ENCODE results near the gene AARS1.
"Not testable (repeated sequence)": the region's sequence is repeated elsewhere in the genome, so short reads cannot be mapped to it uniquely, and the experiment has no call there.

The AARS1 gene

GRCh38 chr16:70289229-70290094 lies at the start of gene AARS1:
TSS of gene AARS1 (minus strand) at chr16:70289506. CDS start at chr16:70282763, 6,743 bp downstream.
- DNase-seq (ENCODE audit: low read depth in 1 of 2, low spot score in 1 of 2), result peak; percentile 82 to 97

- no peak for DNase-seq (ENCODE audit: low read depth in 1 of 2, low spot score in 1 of 2)
These were observed 48.5 kb upstream of the AARS1 start for GRCh38 chr16:70337814-70338213.

- not testable (repeated sequence) for DNase-seq (ENCODE audit: low read depth in 1 of 2, low spot score in 1 of 2)
These were observed 43.4 kb upstream of the AARS1 start for GRCh38 chr16:70332728-70333127.

- DNase-seq (ENCODE audit: low read depth in 1 of 2, low spot score in 1 of 2), result no peak
These were observed 42.5 kb upstream of the AARS1 start for GRCh38 chr16:70331588-70332358.

- no peak for DNase-seq (ENCODE audit: low read depth in 1 of 2, low spot score in 1 of 2)
These were observed 41.8 kb upstream of the AARS1 start for GRCh38 chr16:70331091-70331490.

GRCh38 chr16:70324998-70325747 lies 35.9 kb upstream of the AARS1 start:
- no peak for DNase-seq (ENCODE audit: low read depth in 1 of 2, low spot score in 1 of 2)

- no peak for DNase-seq (ENCODE audit: low read depth in 1 of 2, low spot score in 1 of 2)
These were observed 30.8 kb upstream of the AARS1 start for GRCh38 chr16:70320121-70320520.

GRCh38 chr16:70307726-70308125 lies 18.4 kb upstream of the AARS1 start:
- DNase-seq (ENCODE audit: low read depth in 1 of 2, low spot score in 1 of 2), result not testable (repeated sequence)

GRCh38 chr16:70306880-70307279 lies 17.6 kb upstream of the AARS1 start:
- DNase-seq (ENCODE audit: low read depth in 1 of 2, low spot score in 1 of 2), result no peak

GRCh38 chr16:70304892-70305448 lies 15.7 kb upstream of the AARS1 start:
- no peak for DNase-seq (ENCODE audit: low read depth in 1 of 2, low spot score in 1 of 2)

GRCh38 chr16:70302745-70303144 lies 13.4 kb upstream of the AARS1 start:
- no peak for DNase-seq (ENCODE audit: low read depth in 1 of 2, low spot score in 1 of 2)

- no peak for DNase-seq (ENCODE audit: low read depth in 1 of 2, low spot score in 1 of 2)
These were observed 11.8 kb upstream of the AARS1 start for GRCh38 chr16:70301121-70301520.

GRCh38 chr16:70298988-70299938 lies 10.0 kb upstream of the AARS1 start, which contains the start of gene DDX19B:
TSS of gene DDX19B (plus strand) at chr16:70299186. CDS start at chr16:70299298, 112 bp downstream.
- DNase-seq (ENCODE audit: low read depth in 1 of 2, low spot score in 1 of 2), result peak in 1 of 2 donors; percentile 28

GRCh38 chr16:70295634-70296033 lies 6.3 kb upstream of the AARS1 start:
- no peak for DNase-seq (ENCODE audit: low read depth in 1 of 2, low spot score in 1 of 2)

- DNase-seq (ENCODE audit: low read depth in 1 of 2, low spot score in 1 of 2), result no peak
These were observed 5.2 kb upstream of the AARS1 start for GRCh38 chr16:70294385-70295025.

GRCh38 chr16:70292148-70292547 lies 2.8 kb upstream of the AARS1 start:
- DNase-seq (ENCODE audit: low read depth in 1 of 2, low spot score in 1 of 2), result not testable (repeated sequence)

GRCh38 chr16:70290949-70291519 lies 1.7 kb upstream of the AARS1 start:
- DNase-seq (ENCODE audit: low read depth in 1 of 2, low spot score in 1 of 2), result no peak

GRCh38 chr16:70287304-70287971 lies 1.9 kb downstream of the AARS1 start:
- not testable (repeated sequence) for DNase-seq (ENCODE audit: low read depth in 1 of 2, low spot score in 1 of 2)

Data from activated CD4-positive, alpha-beta T cell treated with anti-CD3 and anti-CD28 coated beads, Interleukin-2, amount 50 U/mL, for 24 hours (primary cell).